Gastrocnemius medialis (tissue), 4 donors: ENCODE results near the gene MT1G.

Source experiments
- POLR2A ChIP-seq, 2 donors: fragments of 450-650 bp; IDR thresholded peaks; one replicate each; pipeline ENCODE4 v1.6.1; 2017; ENCODE audit warnings: antibody characterized with exemption in 2 of 2, mild to moderate bottlenecking in 2 of 2, moderate library complexity in 2 of 2
- TF ChIP-seq, protein P1 (sequence below), 5 experiments: fragments of 450-650 bp in 3 of 5; fragments of 200-600 bp in 2 of 5; sonication (generic) in 2 of 5; IDR thresholded peaks in 4 of 5; conservative IDR thresholded peaks in 1 of 5; 1 replicate in 4 of 5; 2 replicates in 1 of 5; pipeline ENCODE4 v1.5.1; 2016 to 2019; ENCODE audit warnings: antibody characterized with exemption in 5 of 5, mild to moderate bottlenecking in 3 of 5, moderate library complexity in 3 of 5

GRCh38 chr16:56682703-56683397 is 15.0 kb upstream of the MT1G start:
- TF ChIP-seq, protein P1, sequence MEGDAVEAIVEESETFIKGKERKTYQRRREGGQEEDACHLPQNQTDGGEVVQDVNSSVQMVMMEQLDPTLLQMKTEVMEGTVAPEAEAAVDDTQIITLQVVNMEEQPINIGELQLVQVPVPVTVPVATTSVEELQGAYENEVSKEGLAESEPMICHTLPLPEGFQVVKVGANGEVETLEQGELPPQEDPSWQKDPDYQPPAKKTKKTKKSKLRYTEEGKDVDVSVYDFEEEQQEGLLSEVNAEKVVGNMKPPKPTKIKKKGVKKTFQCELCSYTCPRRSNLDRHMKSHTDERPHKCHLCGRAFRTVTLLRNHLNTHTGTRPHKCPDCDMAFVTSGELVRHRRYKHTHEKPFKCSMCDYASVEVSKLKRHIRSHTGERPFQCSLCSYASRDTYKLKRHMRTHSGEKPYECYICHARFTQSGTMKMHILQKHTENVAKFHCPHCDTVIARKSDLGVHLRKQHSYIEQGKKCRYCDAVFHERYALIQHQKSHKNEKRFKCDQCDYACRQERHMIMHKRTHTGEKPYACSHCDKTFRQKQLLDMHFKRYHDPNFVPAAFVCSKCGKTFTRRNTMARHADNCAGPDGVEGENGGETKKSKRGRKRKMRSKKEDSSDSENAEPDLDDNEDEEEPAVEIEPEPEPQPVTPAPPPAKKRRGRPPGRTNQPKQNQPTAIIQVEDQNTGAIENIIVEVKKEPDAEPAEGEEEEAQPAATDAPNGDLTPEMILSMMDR (IDR thresholded peaks at IDR 0.05 in 4 of 5, conservative IDR thresholded peaks at IDR 0.05 in 1 of 5), result no peak
- TF ChIP-seq POLR2A (IDR thresholded peaks at IDR 0.05), result peak in 1 of 2 donors; percentile 87
